Myocyte (in vitro differentiated cells): Measurements from ENCODE around the gene ITGAE. TPM values are rescaled to one million over a fixed set of nuclear protein-coding genes. Genes with fewer than 3 reads are reported as not detected.
"Not testable (repeated sequence)": the region's sequence is repeated elsewhere in the genome, so short reads cannot be mapped to it uniquely, and the experiment has no call there.

Source experiments
- DNase-seq: peaks from one replicate; pipeline ENCODE4 v3.0.0-alpha.2; 2012; ENCODE audit warnings: low read depth
- polyA plus RNA-seq: library from polyadenylated mRNA; unstranded; fragments of >200 nt; gene quantifications from one replicate; pipeline ENCODE4 v1.2.1, GENCODE V29; 2012; ENCODE audit warnings: missing spikeins
- total RNA-seq: library from RNA; depleted of rRNA; stranded (reverse); fragments of >200 nt; gene quantifications from 2 replicates; pipeline ENCODE4 v1.2.3, GENCODE V29; 2014

The ITGAE gene
- 23.1 and 26.4 TPM in 2 replicates for total RNA-seq
- 66.3 TPM for polyA plus RNA-seq

GRCh38 chr17:3800362-3801271, at the start of gene ITGAE:
Gene ITGAE (minus strand): TSS chr17:3801188. CDS start chr17:3801144, 44 bp downstream.
- DNase-seq = no peak

GRCh38 chr17:3848229-3848835, 47.3 kb upstream of the ITGAE start:
- DNase-seq = no peak

- no peak for DNase-seq
Observed at GRCh38 chr17:3847165-3847670, 46.2 kb upstream of the ITGAE start.

- no peak for DNase-seq
Observed at GRCh38 chr17:3846437-3847164, 45.6 kb upstream of the ITGAE start.

GRCh38 chr17:3845621-3846436, 44.8 kb upstream of the ITGAE start, which contains the start of gene NCBP3:
Gene NCBP3 (minus strand): TSS chr17:3846246. CDS start chr17:3846223, 23 bp downstream.
- DNase-seq = peak; percentile 91

GRCh38 chr17:3845291-3845620, 44.3 kb upstream of the ITGAE start:
- DNase-seq = no peak

- not testable (repeated sequence) for DNase-seq
Observed at GRCh38 chr17:3844556-3844955, 43.6 kb upstream of the ITGAE start.

- peak; percentile 29 for DNase-seq
Observed at GRCh38 chr17:3843935-3844516, 43.0 kb upstream of the ITGAE start.

GRCh38 chr17:3838206-3838605, 37.2 kb upstream of the ITGAE start:
- no peak for DNase-seq

- no peak for DNase-seq
Observed at GRCh38 chr17:3836551-3836950, 35.6 kb upstream of the ITGAE start.

- peak; percentile 96 for DNase-seq
Observed at GRCh38 chr17:3835410-3836229, 34.6 kb upstream of the ITGAE start.

GRCh38 chr17:3834811-3835210, 33.8 kb upstream of the ITGAE start:
- no peak for DNase-seq

- DNase-seq = no peak
Observed at GRCh38 chr17:3828852-3829232, 27.9 kb upstream of the ITGAE start.

- DNase-seq = peak; percentile 84
Observed at GRCh38 chr17:3828151-3828851, 27.3 kb upstream of the ITGAE start.

GRCh38 chr17:3827124-3827773, 26.3 kb upstream of the ITGAE start:
- peak; percentile 32 for DNase-seq

- no peak for DNase-seq
Observed at GRCh38 chr17:3826191-3826590, 25.2 kb upstream of the ITGAE start.

- no peak for DNase-seq
Observed at GRCh38 chr17:3821101-3821500, 20.1 kb upstream of the ITGAE start.

GRCh38 chr17:3818786-3819185, 17.8 kb upstream of the ITGAE start:
- no peak for DNase-seq
